Right hindlimb (tissue), 1 donor: ENCODE measurements around the gene LCP1.
"Not testable (repeated sequence)": the region's sequence is repeated elsewhere in the genome, so short reads cannot be mapped to it uniquely, and the experiment has no call there.

Experiments used
- DNase-seq: peaks from one replicate; pipeline ENCODE4 v3.0.0-alpha.2; 2018

LCP1 gene

DNA sequence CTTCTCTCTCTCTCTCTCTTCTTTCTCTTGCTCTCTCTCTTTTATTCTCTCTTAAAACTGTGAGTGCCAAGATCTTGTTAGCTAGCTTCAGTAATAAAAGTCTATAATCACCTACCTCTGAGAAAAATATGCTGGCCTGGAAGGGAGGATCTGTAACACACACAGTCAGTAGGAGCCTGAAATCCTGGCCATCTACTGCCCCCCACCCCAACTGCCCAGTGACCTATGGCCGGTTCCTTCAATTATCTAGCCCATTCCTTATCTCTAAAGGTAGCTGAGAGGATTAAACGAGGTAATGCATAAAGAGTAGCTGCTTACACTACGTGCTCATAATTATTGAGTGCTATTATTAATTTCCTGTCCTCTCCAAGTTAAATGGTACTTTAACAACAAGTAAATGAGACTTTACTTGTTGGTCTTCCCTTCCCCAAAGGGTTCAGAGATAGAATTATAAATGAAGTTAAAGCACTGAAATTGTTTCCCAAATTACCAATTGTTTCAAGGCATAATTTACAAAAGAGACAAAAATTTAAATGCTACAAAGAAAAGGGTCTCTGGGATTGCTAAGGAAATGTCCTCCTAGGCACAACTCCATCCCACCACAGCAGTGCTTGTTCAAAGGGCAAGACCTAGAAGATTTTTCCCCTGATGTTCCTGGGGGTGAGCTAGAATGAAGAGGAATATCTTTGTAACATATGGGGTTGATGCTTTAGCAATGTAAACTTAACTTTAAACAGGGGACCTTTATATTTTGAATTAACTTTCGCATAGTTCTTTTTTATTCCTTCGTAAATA is 1.8 kb downstream of the LCP1 start:
- DNase-seq, result no peak

DNA sequence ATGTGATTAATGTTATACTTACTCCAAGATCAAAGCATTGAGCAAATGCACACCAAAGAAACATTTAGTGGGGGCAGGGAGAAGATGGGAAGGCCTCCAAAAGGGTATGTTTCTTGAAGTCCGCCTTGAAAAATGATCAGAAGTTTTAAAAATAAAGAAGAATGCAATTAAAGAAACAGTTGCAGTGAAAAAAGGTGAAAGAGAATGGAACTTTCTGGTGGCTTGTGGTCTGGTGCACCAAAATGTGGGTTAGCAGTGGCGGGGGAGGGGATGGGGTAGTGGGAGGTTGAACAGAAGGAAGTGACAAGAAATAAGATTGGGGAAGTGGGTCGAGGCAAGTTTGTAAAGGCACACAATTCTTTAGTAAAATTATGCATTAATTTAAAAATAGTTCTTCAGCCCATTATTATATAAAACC is 2.5 kb downstream of the LCP1 start:
- DNase-seq, result no peak

DNA sequence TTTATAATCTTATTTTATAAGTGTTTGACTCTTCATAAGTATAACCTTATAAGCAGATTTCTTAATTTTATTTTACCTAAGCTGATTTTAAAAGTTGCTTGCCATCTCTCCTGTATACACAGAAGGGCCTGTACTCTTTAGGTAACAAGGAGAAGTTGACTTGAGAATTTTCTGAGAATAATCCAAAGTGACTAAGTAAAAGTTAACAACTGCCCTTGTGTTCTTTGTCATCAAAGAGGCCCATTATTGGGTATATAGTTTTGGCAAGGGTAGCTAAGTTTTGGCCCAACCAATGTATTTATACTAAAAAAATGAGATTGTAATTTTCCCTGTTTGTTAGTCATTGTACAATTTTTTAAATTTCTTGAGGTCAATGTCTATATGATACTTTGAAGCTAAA is 3.2 kb downstream of the LCP1 start:
- DNase-seq, result no peak

DNA sequence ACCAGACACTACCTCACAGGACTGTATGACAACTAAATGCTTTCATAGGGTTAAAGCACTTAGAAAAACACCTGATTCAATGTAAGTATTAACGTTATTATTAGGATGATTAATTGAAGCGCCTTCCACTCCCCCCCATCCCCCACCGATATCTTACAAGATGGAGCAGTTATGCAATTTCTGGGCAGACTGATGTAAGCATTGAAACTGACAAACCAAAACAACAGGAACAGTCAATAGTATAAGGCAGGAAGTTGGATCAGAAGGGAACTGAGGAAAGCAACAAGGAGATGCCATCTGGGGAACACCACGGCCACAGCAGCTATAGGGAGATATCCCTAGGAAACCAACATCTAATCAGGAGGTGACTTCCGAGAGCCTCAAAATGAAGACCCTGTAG is 3.8 kb downstream of the LCP1 start:
- no peak for DNase-seq

DNA sequence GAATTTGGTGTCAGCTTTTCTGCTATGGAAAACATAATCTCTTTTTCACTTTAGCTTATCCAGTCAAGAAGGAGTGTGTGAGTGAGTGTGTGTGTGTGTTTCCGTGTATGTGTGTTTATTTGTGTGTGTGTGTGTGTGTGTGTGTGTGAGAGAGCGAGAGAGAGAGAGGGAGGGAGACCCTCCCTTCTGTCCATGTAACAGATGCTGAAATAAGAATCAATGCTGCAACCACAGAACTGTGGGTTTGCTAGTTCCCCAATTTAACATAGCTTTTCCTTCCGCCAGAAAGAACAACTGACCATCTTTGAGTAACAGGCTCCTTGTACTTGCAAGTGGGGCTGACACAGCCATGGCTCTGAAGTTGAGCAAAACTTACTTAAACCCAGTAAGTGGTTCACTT is 5.2 kb downstream of the LCP1 start:
- no peak for DNase-seq

DNA sequence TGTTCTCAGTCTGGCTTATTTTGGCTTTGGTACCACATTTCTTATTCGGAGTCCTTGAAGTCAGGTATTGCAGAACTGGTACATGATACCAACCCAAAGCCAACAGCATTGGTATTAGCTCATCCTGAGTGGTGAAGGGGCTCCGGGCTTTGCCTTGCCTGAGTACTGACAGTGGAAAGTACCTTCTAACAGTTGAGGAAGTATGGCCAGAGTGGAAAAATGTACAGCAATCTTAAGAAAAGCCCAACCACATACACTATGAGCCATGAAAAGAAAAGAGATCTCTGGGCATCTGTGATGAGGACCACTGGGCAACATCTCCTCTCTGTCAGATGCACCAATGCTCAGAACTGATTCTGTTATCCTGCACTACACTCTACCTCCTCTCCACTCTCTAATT is 8.3 kb downstream of the LCP1 start:
- no peak for DNase-seq

DNA sequence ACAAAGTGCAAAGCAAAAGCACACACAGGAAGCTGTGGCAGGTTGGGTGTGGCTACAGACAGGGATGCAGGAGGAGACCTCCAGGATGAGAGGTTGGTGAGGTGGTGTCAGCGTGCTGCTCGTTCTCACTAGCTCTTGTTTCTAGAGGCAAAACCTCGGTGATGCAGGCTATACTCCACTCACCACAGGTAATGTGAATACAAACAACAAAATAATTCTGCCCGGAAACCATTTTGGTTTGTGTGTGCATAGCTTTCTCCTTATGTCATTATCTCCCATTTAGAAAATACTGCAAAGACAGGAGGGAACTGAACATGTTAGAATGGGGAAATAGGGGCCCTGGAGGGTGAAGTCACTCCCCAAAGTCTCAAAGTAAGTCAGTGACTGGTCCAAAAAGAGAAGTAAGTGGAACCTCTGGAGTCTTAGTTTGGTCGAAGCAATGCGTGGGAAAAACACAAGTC is 9.4 kb downstream of the LCP1 start:
- DNase-seq, result no peak

DNA sequence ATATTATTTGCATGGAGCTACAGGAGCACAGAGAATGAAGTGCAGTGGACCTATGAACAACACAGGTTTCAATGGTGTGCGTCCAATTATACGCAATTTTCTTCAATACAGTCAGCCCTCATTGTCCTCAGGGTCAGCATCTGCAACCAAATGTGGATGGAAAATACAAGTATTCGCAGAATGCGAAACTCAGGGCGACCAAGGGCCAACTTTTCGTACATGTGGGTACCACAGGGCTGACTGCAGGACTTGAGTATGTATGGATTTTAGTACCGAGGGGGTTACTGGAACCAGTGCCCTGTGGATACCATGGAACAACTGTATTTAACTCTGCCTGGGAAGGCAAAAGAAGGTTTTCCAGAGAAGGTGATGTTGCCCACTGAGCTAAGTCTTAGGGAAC is 10.2 kb downstream of the LCP1 start:
- no peak for DNase-seq

DNA sequence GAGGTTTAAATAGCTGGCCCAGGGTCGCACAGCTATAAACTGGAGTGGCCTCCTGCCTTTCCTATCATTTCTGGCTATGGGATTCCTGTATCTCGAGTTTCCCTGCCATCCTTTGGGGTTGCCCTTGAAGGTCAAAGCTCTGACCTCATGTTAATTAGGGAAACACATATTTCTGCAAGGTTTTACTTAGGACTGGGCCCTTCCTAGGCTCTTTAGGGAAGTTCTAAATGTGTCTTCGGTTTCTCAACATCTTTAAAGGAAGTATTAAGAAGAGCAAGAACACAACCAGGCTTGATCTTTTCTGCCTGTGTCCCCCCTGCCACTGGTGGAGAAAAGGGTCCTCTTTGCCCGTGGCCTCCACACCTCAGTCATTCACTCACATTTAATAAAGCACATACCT is 10.8 kb downstream of the LCP1 start:
- no peak for DNase-seq

DNA sequence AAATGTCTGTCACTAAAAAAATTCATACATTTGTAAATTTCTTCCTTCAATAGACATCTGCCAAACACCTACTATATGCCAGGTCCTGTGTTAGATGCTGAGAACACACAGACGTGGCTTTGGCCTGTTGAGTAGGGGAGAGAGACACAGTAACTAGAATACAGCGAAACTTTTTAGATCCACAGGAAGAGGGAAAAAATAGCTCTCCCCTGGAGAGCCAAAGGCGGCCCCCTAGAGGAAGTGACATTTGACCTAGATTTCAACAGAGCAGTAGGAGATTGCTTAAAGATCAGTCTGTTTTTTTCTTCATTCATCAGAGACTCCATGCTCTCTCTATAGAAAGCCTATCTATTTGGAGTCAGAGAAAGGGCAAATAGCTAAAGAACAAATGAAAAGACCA is 11.3 kb downstream of the LCP1 start:
- no peak for DNase-seq

DNA sequence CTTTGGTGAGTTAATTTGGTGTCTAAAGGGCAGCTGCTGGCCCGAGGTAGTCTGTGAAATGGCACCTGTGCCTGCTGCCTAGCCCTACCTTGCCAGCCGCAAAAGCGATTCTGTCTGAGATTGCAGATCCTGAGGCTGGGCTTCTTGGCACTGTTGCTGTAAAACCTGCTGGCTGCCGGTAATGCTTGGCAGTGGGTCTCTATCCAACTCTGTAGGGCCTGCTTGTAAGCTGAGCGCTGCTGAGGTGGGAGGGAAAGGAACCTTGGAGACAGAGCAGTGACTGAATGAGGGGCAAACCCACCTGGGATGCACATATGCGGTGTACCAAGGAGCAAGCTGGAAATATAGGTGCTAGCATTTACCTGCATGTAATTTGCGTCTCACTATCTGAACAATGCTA is 11.7 kb downstream of the LCP1 start:
- no peak for DNase-seq

DNA sequence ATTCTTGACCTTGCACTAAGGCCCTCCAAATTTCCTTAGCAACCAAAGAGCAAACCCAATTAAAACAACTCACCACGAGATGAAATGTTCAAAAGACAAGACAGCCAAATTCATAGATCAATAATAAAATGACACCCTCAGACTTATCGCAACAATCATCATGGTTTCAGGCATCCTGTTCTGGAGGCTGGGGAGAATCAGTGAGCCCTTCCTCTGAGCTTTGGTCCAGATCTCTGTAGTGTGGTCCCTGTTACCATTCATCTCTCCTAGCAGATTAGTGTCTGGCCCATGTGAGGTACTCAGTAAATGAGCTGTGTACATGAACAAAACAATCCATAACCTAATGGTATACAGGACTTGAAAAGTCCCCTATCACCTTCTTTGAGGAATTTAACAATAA is 12.2 kb downstream of the LCP1 start:
- DNase-seq, result no peak

DNA sequence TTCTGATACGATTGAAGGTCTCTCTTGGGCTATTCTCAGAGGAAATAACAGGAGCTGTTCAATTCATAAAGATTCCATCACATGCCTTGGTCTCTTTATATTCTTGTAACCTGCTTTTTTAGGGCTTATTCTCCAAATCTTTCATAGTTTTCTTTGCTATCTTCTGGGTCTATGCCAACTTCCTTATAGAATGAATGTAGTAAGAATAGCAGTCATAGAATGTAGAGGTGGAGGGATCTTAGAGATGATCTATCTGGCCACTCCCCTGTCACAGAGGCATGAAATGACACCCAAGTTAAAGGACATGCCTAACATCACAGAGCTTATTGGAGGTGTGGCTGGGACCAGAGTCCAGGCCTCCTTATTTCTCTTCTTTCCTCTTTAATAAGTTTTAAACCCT is 13.2 kb downstream of the LCP1 start:
- no peak for DNase-seq

DNA sequence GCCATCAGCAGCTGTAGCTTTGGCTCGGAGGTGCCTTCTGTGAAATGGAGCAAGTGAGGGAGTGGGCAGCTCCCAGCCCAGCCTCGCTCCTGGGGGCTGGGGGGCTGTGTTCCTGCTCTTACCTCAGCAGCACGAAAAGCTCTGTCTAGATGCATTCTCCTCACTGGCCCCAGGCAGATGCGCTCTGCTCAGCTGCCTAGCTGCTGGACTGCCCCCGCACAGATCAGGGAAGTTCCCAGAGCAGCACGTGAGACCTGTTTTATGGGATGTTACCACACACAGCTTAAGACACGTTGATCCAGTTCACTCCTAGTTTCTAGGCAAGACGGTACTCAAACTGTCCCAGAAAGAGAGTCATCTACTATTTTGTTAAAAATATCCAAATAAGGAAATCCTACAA is 13.6 kb downstream of the LCP1 start:
- no peak for DNase-seq

DNA sequence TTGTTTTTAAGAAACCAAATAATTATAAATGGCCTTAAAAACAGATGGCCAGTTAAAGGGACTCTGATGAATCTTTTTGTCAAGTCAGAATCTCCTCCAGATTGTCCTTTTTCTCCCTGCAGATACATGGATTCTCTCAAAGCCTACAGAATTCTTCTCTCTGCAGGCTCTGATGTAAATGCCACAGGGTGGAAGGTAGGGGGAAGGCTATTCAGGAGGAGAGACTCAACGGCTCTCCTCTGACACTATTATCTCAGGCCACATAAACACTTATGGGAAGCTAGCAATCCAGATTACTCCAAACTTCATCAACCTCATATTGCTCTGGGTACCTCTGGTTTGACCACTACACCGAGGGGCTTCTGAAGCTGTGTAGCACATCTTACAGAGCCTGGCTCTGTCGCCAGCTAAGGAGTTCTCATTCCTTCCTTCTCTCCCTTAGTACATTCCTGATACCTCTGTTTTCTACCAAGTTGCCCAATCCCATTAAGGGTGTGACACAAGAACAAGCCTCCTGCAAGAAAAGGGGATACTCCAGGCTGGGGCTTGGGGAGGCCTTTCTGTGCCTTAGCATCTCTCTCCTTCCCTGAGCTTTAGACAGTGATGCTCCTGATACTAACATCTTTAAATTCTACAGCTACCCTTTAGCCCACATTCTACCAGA is 14.9 kb downstream of the LCP1 start:
- DNase-seq, result no peak

DNA sequence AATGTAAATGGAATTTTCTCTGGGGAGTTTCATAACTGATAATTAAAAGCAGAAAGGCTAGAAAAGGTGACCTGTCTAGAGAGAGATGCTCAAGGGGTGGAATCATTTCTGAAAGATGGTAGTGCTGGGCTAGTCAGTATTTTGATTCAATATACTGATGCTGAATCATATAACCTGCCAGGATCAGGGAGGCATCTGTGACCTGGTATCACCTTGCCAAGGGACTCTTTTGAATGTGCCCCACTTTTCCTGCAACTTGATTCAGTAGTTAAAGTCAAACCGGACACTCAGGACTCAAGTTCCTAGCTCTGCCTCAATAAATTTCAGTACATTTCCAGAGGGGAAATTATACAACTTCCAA is 15.8 kb downstream of the LCP1 start:
- no peak for DNase-seq

DNA sequence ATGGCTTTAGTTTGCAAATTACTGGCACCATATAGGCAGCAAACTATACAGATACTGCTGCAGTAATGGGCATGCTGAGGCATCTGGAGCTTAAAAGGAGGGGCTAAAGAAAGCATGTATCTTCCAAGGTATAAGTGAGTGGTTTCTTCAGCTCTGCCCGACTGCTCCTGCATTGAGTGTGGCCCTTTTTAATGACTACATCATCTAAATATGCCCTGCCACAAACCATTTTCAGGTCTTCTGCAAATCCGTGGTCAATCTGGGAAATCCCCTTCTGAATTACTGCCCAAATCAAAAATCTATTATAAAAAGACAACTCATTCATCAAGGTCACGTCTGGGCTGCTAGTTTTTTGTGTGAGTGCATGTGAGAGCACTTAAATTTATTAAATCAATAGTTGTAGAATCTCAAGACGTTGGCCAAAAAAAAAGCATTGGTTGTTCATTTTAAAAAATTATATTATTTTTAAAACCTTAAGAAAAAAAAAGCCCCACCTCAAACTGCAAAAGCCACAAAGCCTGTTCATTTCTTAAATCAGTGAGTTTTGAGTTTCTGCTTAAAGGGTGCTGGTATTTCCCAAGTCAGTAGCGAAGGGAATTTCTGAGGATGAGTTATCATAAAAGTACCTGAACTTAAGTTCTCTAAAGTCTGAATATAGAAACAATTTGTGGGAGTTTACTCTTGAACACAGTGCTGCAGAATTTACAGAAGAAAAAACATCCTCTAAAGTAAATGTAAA is 16.3 kb downstream of the LCP1 start:
- no peak for DNase-seq

DNA sequence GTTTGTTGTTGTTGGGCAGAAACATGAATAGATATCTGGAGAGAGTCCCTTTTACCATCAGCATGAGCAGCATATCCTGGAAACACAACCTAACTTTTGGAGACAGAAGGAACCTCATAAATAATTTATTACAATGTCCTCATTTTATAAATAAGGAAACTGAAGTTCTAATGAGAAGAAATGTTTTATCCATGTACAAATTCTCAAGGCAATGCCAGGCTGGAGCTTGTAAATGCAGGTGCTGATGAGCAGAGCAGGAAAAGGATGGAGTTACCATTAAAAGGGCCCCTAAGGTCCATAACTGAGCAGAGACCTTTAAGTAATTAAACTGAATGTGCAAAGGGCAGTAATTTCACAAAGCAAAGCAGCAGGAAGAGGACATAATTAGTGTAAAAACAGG is 17.3 kb downstream of the LCP1 start:
- DNase-seq, result no peak

DNA sequence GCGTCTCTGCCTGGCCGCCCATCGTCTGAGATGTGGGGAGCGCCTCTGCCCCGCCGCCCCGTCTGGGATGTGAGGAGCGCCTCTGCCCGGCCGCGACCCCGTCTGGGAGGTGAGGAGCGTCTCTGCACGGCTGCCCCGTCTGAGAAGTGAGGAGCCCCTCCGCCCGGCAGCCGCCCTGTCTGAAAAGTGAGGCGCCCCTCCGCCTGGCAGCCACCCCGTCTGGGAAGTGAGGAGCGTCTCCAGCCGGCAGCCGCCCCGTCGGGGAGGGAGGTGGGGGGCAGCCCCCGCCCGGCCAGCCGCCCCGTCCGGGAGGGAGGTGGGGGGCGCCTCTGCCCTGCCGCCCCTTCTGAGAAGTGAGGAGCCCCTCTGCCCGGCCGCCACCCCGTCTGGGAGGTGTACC is 19.2 kb downstream of the LCP1 start:
- not testable (repeated sequence) for DNase-seq

DNA sequence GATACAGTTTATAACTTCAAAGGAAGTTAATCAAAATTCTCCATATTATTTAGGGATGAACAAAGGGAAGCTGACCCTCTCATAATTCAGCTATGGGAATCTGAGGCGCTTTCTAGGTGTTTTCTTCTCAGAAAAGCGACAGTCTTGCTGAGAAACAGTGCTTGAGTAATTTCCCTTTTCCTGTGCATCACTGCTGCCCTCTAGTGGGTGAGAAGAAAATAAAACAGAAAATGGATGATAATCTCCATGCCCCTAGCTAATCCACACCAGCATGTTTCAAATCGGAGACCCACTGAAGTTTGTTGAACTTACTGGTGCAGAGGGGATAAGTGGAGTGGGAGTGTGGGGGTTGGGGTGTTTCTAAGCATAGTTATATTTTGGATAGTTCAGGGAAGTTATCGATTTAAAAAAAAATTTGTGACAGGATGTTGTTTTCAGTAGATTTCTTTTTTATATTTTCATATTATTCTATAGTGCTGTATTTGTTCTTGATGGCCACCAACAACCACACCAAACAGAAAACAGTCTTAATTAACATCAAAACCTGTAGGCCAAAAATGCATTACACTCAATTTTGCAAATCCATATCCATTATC is 21.4 kb downstream of the LCP1 start:
- DNase-seq, result no peak

DNA sequence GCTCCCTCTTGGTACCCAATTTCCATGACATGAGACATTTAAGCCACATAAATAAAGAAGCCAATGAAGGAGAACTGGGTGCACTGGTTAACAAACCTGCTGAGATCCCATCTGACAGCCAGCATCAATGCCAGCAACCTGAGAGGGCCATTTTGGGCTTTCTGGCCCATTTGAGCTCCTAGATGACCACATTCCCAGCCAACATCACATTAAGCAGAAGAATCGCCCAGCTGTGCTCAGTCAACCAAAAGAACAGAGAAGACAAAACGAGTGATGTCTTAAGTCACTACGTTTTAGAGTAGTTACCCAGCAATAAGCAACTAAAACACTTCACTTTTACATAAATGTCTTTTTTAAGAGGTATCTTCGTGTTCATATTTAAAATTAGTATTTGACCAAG is 21.9 kb downstream of the LCP1 start:
- DNase-seq, result no peak

DNA sequence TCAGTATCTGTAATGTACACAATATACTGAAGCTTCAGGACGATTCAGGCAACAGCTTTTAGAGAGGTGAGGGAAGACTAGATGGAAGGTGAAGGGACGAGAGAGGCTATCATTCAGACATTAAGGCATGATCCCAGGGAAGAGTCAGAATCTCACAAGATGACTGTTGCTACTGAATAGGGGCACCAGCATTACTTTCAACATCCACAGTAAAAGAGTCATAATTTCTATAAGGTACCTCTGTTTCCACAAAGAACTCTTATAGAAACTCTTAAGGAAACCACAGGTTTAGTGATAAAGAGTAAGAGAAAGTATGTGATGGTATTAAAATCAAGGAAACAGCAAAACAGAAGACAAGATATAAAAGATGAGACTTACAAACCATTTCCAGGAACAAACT is 23.0 kb downstream of the LCP1 start:
- DNase-seq, result no peak

DNA sequence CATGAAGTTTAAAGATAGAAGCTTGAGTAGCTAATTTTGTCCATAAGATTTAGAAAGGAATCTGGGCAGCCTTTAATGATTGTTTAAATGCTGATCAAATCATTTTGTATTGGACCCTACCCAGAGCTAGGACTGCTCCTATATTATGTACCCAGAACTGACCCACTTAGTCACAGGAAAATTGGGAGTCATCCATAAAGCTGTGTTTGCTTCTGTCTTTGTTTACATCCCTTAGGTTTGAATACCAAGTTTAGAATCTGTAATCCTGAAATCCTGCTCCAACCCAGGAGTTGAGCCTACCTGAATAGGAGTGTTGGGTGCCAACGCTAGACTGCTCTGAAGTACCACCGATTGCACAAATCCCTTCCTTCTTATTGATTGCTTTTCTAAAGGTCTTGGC is 23.8 kb downstream of the LCP1 start:
- no peak for DNase-seq
